HEK293T (cell line): Measurements from ENCODE around the gene ANKRD36.
"Not testable (repeated sequence)": the region's sequence is repeated elsewhere in the genome, so short reads cannot be mapped to it uniquely, and the experiment has no call there.

ENCODE experiments used
- CTCF ChIA-PET: fragments of 350-600 bp; formaldehyde crosslinking; extraction: SDS; loops from one replicate; lab custom pipeline; 2021; ENCODE audit warnings: antibody characterized with exemption, inconsistent platforms; lab: Yijun Ruan, JAX
- POLR2A ChIA-PET: fragments of 350-600 bp; formaldehyde crosslinking; extraction: SDS; loops from one replicate; lab custom pipeline; 2020; ENCODE audit warnings: antibody characterized with exemption, inconsistent platforms; lab: Yijun Ruan, JAX
- DNase-seq: peaks from one replicate; pipeline ENCODE4 v3.0.0; 2012; ENCODE audit warnings: mixed read lengths; ENCODE audit errors: extremely low spot score
- ARNT ChIP-seq: fragments of 450-650 bp; IDR thresholded peaks from 2 replicates; pipeline ENCODE4 v1.6.1; 2017; ENCODE audit warnings: mild to moderate bottlenecking
- BHLHE40 ChIP-seq: fragments of 450-650 bp; IDR thresholded peaks from 2 replicates; pipeline ENCODE4 v1.6.1; 2016; ENCODE audit warnings: mild to moderate bottlenecking, moderate library complexity, borderline replicate concordance
- CTBP1 ChIP-seq: fragments of 450-650 bp; IDR thresholded peaks from 2 replicates; pipeline ENCODE4 v1.6.1; 2016; ENCODE audit warnings: borderline replicate concordance
- ELF4 ChIP-seq: fragments of 450-650 bp; IDR thresholded peaks from 2 replicates; pipeline ENCODE4 v1.6.1; 2017; ENCODE audit warnings: antibody characterized with exemption
- FOXA1 ChIP-seq: fragments of 450-650 bp; IDR thresholded peaks from 2 replicates; pipeline ENCODE4 v1.6.1; 2016; ENCODE audit warnings: mild to moderate bottlenecking
- FOXK2 ChIP-seq: fragments of 450-650 bp; IDR thresholded peaks from 2 replicates; pipeline ENCODE4 v1.6.1; 2016; ENCODE audit warnings: mild to moderate bottlenecking
- HDGF ChIP-seq: fragments of 450-650 bp; IDR thresholded peaks from 2 replicates; pipeline ENCODE4 v1.6.1; 2017; ENCODE audit warnings: antibody characterized with exemption, borderline replicate concordance
- L3MBTL2 ChIP-seq: fragments of 450-650 bp; conservative IDR thresholded peaks from 2 replicates; pipeline ENCODE4 v1.6.1; 2016; ENCODE audit warnings: mild to moderate bottlenecking
- LEF1 ChIP-seq: fragments of 450-650 bp; IDR thresholded peaks from 2 replicates; pipeline ENCODE4 v1.6.1; 2017; ENCODE audit warnings: mild to moderate bottlenecking, borderline replicate concordance
- NFRKB ChIP-seq: fragments of 450-650 bp; IDR thresholded peaks from 2 replicates; pipeline ENCODE4 v1.6.1; 2016; ENCODE audit warnings: mild to moderate bottlenecking, moderate library complexity
- PKNOX1 ChIP-seq: fragments of 450-650 bp; IDR thresholded peaks from 2 replicates; pipeline ENCODE4 v1.6.1; 2016
- SP1 ChIP-seq: fragments of 450-650 bp; IDR thresholded peaks from 2 replicates; pipeline ENCODE4 v1.6.1; 2017
- SUZ12 ChIP-seq: fragments of 450-650 bp; IDR thresholded peaks from 2 replicates; pipeline ENCODE4 v1.6.1; 2016; ENCODE audit warnings: mild to moderate bottlenecking
- TARDBP ChIP-seq: fragments of 450-650 bp; IDR thresholded peaks from 2 replicates; pipeline ENCODE4 v1.6.1; 2016
- ZNF384 ChIP-seq: fragments of 450-650 bp; IDR thresholded peaks from 2 replicates; pipeline ENCODE4 v1.6.1; 2016

The ANKRD36 gene

DNA sequence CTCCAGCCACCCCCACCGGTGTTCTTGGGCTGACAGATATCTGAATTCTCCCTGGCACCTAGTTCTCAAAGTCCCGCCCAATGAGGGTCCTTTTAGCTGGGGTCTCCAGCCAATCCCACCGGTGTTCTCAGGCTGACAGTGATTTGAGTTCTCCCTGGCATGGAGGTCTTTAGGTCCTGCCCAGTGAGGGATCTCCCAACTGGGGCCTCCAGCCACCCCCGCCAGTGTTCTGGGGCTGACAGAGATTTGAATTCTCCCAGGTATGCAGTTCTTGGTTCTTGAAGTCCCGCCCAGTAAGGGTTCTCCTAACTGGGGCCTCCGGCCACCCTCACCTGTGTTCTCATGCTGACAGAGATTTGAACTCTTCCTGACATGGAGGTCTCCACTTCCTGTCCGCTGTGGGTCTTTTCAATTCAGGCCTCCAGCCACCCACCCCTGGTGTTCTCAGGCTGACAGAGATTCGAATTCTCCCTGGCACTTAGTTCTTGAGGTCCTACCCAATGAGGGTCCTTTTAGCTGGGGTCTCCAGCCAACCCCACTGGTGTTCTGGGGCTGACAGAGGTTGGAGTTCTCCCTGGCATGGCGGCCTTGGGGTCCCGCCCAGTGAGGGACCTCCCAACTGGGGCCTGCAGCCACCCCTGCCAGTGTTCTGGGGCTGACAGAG lies 154.6 kb downstream of the ANKRD36 start:
- POLR2A ChIA-PET, result no interaction called here

GRCh38 chr2:97268075-97268591 lies 155.2 kb downstream of the ANKRD36 start:
- CTCF ChIA-PET, DNase-seq, POLR2A ChIA-PET: not testable (repeated sequence)

More for the DNA sequence above, 154.6 kb downstream of the ANKRD36 start:
- DNase-seq, result no peak
- no peak for TF ChIP-seq LEF1
- no peak for TF ChIP-seq FOXA1
- TF ChIP-seq PKNOX1, result no peak
- TF ChIP-seq ZNF384, result no peak
- TF ChIP-seq FOXK2, result no peak
- TF ChIP-seq CTBP1, result no peak
- no peak for TF ChIP-seq ELF4
- no peak for TF ChIP-seq HDGF
- no peak for TF ChIP-seq TARDBP
- no peak for TF ChIP-seq NFRKB
- TF ChIP-seq BHLHE40, result no peak
- no peak for TF ChIP-seq SP1
- no peak for TF ChIP-seq ARNT
- TF ChIP-seq L3MBTL2, result no peak
- TF ChIP-seq SUZ12, result no peak
- CTCF ChIA-PET, result no interaction called here

- DNase-seq, POLR2A ChIA-PET, CTCF ChIA-PET: not testable (repeated sequence)
These were observed 163.4 kb downstream of the ANKRD36 start for GRCh38 chr2:97276232-97276798.

DNA sequence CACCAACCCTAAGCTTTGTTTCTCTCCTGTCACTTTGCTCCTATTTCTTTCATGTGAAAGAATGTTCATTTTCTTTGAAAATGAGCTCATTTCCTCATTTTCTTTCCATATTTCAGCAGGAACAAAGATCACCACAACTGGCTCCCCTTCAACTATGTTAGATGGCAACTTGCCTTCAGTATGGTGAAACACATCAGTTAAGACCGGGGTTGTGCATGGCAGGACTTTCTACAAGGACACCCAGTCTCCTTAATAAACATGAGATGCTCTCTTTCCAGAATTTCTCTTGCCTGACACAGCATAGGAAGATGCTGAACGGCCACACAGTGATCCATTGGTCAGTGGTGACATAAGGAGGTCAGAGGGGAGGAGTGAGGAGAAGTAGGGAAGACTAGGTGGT lies 172.2 kb downstream of the ANKRD36 start:
- DNase-seq, CTCF ChIA-PET, POLR2A ChIA-PET: not testable (repeated sequence)

- DNase-seq, POLR2A ChIA-PET, CTCF ChIA-PET: not testable (repeated sequence)
These were observed 180.7 kb downstream of the ANKRD36 start for GRCh38 chr2:97293687-97294086.
